ENCODE measurements around the gene MEIS1. TPM values are rescaled to one million over a fixed set of nuclear protein-coding genes. Genes with fewer than 3 reads are reported as not detected.

MEIS1 gene
- total and polyA plus RNA-seq, 2 experiments from 2014 or later, result 19.1 to 44.4 TPM

GRCh38 chr2:66567729-66568128, 132.8 kb downstream of the MEIS1 start:
- H3K27ac ChIP-seq, result no peak overlapping the region
- no peak overlapping the region for H3K4me2 ChIP-seq (ENCODE audit: unreplicated experiment)
- in situ Hi-C loops (cut with MboI), result no loop called here
- peaks cover 22% of the 10 kb centered on the region; the same call in 1 of the 2 replicates for H3F3A ChIP-seq (ENCODE audit: insufficient read depth)
- no peak overlapping the region for H3K9ac ChIP-seq
- 38 to 44% methylated on average over 2 of the region's 2 CpGs for WGBS, 2 experiments (ENCODE audit: low coverage in 1 of 2, low lambda C conversion rate in 2 of 2, missing lambda C conversion rate in 2 of 2)
- no peaks in the 10 kb centered on the region for H3K9me3 ChIP-seq (ENCODE audit: low read depth)
- H3K9me2 ChIP-seq (ENCODE audit: insufficient read depth), result no peaks in the 10 kb centered on the region
- DNase-seq, result no peak
- H3K79me2 ChIP-seq (ENCODE audit: insufficient read depth), result peaks cover 16% of the 10 kb centered on the region; the same call in 1 of the 2 replicates
- H3K4me1 ChIP-seq (ENCODE audit: insufficient read depth), result peaks cover 17% of the 10 kb centered on the region; the same call in 1 of the 2 replicates
- H2AFZ ChIP-seq, result no peak overlapping the region
- H3K27me3 ChIP-seq (replicated peaks; ENCODE audit: insufficient read depth), result no peaks in the 10 kb centered on the region
- no peak overlapping the region for H3K4me3 ChIP-seq
- no peak for TF ChIP-seq EZH2phosphoT487 (IDR thresholded peaks at IDR 0.05; ENCODE audit: insufficient read depth, low read depth)
- TF ChIP-seq EZH2 (IDR thresholded peaks at IDR 0.05; ENCODE audit: insufficient read depth, poor library complexity, severe bottlenecking), result no peak
- peaks cover 33% of the 10 kb centered on the region for H3K36me3 ChIP-seq (ENCODE audit: low read depth)
- no peaks in the 10 kb centered on the region for H4K20me1 ChIP-seq (ENCODE audit: insufficient read depth)

- H3F3A ChIP-seq (ENCODE audit: insufficient read depth), result peaks cover 22% of the 10 kb centered on the region; the same call in 1 of the 2 replicates
- H3K4me3 ChIP-seq, result no peak overlapping the region
- H3K4me1 ChIP-seq (ENCODE audit: insufficient read depth), result peaks cover 17% of the 10 kb centered on the region; the same call in 1 of the 2 replicates
- 96 to 98% methylated on average over 4 of the region's 4 CpGs for WGBS, 2 experiments (ENCODE audit: low coverage in 1 of 2, low lambda C conversion rate in 2 of 2, missing lambda C conversion rate in 2 of 2)
- in situ Hi-C loops (cut with MboI), result no loop called here
- peaks cover 33% of the 10 kb centered on the region for H3K36me3 ChIP-seq (ENCODE audit: low read depth)
- no peak overlapping the region for H2AFZ ChIP-seq
- H3K27ac ChIP-seq, result no peak overlapping the region
- H3K79me2 ChIP-seq (ENCODE audit: insufficient read depth), result 0 out of 2 replicates have a peak, but pooled peaks cover 8% of the 10 kb centered on the region
- H4K20me1 ChIP-seq (ENCODE audit: insufficient read depth), result no peaks in the 10 kb centered on the region
- no peak overlapping the region for H3K4me2 ChIP-seq (ENCODE audit: unreplicated experiment)
- no peaks in the 10 kb centered on the region for H3K9me2 ChIP-seq (ENCODE audit: insufficient read depth)
- TF ChIP-seq EZH2 (IDR thresholded peaks at IDR 0.05; ENCODE audit: insufficient read depth, poor library complexity, severe bottlenecking), result no peak
- TF ChIP-seq EZH2phosphoT487 (IDR thresholded peaks at IDR 0.05; ENCODE audit: insufficient read depth, low read depth), result no peak
- H3K9ac ChIP-seq, result no peak overlapping the region
- no peaks in the 10 kb centered on the region for H3K27me3 ChIP-seq (replicated peaks; ENCODE audit: insufficient read depth)
- no peaks in the 10 kb centered on the region for H3K9me3 ChIP-seq (ENCODE audit: low read depth)
- DNase-seq, result no peak
Observed at GRCh38 chr2:66568650-66569300, 133.8 kb downstream of the MEIS1 start.

- no peak overlapping the region for H3K9ac ChIP-seq
- H2AFZ ChIP-seq, result no peak overlapping the region
- DNase-seq, result peak; percentile 47
- H3F3A ChIP-seq (ENCODE audit: insufficient read depth), result peaks cover 22% of the 10 kb centered on the region; the same call in 1 of the 2 replicates
- no peak overlapping the region for H3K4me3 ChIP-seq
- 83 to 85% methylated on average over 4 of the region's 4 CpGs for WGBS, 2 experiments (ENCODE audit: low coverage in 1 of 2, low lambda C conversion rate in 2 of 2, missing lambda C conversion rate in 2 of 2)
- TF ChIP-seq EZH2phosphoT487 (IDR thresholded peaks at IDR 0.05; ENCODE audit: insufficient read depth, low read depth) (no peak), EZH2 (IDR thresholded peaks at IDR 0.05; ENCODE audit: insufficient read depth, poor library complexity, severe bottlenecking) (no peak)
- H3K9me3 ChIP-seq (ENCODE audit: low read depth), result no peaks in the 10 kb centered on the region
- H4K20me1 ChIP-seq (ENCODE audit: insufficient read depth), result no peaks in the 10 kb centered on the region
- H3K4me1 ChIP-seq (ENCODE audit: insufficient read depth), result peaks cover 17% of the 10 kb centered on the region; the same call in 1 of the 2 replicates
- H3K27ac ChIP-seq, result peak overlapping the region; percentile 17
- H3K36me3 ChIP-seq (ENCODE audit: low read depth), result peaks cover 33% of the 10 kb centered on the region
- H3K4me2 ChIP-seq (ENCODE audit: unreplicated experiment), result no peak overlapping the region
- H3K9me2 ChIP-seq (ENCODE audit: insufficient read depth), result no peaks in the 10 kb centered on the region
- H3K79me2 ChIP-seq (ENCODE audit: insufficient read depth), result 0 out of 2 replicates have a peak, but pooled peaks cover 1% of the 10 kb centered on the region
- H3K27me3 ChIP-seq (replicated peaks; ENCODE audit: insufficient read depth), result no peaks in the 10 kb centered on the region
- in situ Hi-C loops (cut with MboI), result no loop called here
Observed at GRCh38 chr2:66569321-66569851, 134.5 kb downstream of the MEIS1 start.

GRCh38 chr2:66569974-66570373, 135.0 kb downstream of the MEIS1 start:
- in situ Hi-C loops (cut with MboI), result no loop called here
- H3K9me3 ChIP-seq (ENCODE audit: low read depth), result no peaks in the 10 kb centered on the region
- WGBS, 2 experiments (ENCODE audit: low coverage in 1 of 2, low lambda C conversion rate in 2 of 2, missing lambda C conversion rate in 2 of 2), result 75 to 77% methylated on average over 2 of the region's 2 CpGs
- H3K79me2 ChIP-seq (ENCODE audit: insufficient read depth), result no peaks in the 10 kb centered on the region
- no peaks in the 10 kb centered on the region for H3K27me3 ChIP-seq (replicated peaks; ENCODE audit: insufficient read depth)
- peak; percentile 35 for DNase-seq
- H3K4me1 ChIP-seq (ENCODE audit: insufficient read depth), result peaks cover 14% of the 10 kb centered on the region; the same call in 1 of the 2 replicates
- H3K9me2 ChIP-seq (ENCODE audit: insufficient read depth), result no peaks in the 10 kb centered on the region
- H4K20me1 ChIP-seq (ENCODE audit: insufficient read depth), result no peaks in the 10 kb centered on the region
- H2AFZ ChIP-seq, result no peak overlapping the region
- H3K9ac ChIP-seq, result no peak overlapping the region
- H3K4me3 ChIP-seq, result no peak overlapping the region
- no peak overlapping the region for H3K4me2 ChIP-seq (ENCODE audit: unreplicated experiment)
- TF ChIP-seq EZH2 (IDR thresholded peaks at IDR 0.05; ENCODE audit: insufficient read depth, poor library complexity, severe bottlenecking), result no peak
- H3K27ac ChIP-seq, result peak overlapping the region; percentile 17
- H3F3A ChIP-seq (ENCODE audit: insufficient read depth), result peaks cover 22% of the 10 kb centered on the region
- peaks cover 33% of the 10 kb centered on the region for H3K36me3 ChIP-seq (ENCODE audit: low read depth)

Data from GM23248 (cell line).